NCI-H1694 treated with DMSO at 0.1 percent for 48 hours (cell line): ENCODE results near the gene PDE9A.
"Not testable (repeated sequence)": the region's sequence is repeated elsewhere in the genome, so short reads cannot be mapped to it uniquely, and the experiment has no call there.

ENCODE experiments used
- DNase-seq: peaks from one replicate; lab custom pipeline; 2025; lab: John Stamatoyannopoulos, UW

The PDE9A gene

GRCh38 chr21:42806509-42807140 lies 153.2 kb downstream of the PDE9A start:
- no peak for DNase-seq

DNA sequence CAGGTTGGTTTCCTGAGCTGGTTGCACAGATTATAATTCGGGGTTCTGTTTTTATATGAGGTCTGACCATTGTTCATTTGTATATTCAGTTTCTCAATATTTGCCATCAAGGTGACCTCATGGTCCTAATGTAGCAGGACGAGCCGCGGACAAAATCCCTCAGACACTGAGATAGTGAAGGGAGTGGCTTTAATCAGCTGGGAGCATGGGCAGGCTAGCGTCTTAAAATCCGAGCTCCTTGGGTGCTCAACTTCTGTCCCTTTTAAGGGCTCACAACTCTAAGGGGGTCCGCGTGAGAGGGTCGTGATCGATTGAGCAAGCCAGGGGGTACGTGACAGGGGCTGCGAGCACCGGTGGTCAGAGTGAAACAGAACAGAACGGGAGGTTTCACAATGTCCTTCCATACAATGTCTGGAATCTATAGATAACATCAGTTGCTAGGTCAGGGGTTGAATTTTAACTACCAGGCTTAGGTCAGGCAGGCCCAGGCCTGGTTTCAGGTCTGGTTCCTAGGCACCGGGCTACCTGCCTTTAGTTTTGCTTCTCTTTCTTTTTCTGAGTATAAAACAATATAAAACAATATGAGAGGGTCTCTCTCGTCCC lies 154.0 kb downstream of the PDE9A start:
- DNase-seq = not testable (repeated sequence)

GRCh38 chr21:42807938-42808613 lies 154.7 kb downstream of the PDE9A start:
- no peak for DNase-seq

GRCh38 chr21:42809171-42809570 lies 155.8 kb downstream of the PDE9A start:
- DNase-seq = no peak

- DNase-seq = no peak
These were observed 156.4 kb downstream of the PDE9A start for GRCh38 chr21:42809577-42810475.

GRCh38 chr21:42811960-42812359 lies 158.5 kb downstream of the PDE9A start:
- no peak for DNase-seq

GRCh38 chr21:42812528-42813241 lies 159.3 kb downstream of the PDE9A start:
- DNase-seq = not testable (repeated sequence)

DNA sequence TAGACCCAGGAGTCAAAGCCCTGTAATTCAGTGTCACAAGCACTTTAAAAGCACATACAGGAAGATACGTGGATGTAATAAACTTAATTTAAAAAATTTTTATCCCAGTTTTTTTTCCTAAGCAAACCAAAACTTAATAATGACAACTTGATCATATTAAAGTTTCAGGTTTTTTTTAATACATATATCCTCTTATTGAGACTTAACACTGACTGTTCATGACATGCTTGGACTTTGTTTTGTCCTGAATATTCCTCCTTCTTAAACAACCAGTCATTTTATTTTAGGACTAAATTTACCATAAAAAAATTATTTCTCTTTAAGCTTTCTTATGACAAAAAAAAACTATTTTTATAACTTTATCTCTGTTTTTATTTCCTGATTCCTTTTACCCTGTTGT lies 161.8 kb downstream of the PDE9A start:
- no peak for DNase-seq

GRCh38 chr21:42818328-42818749 lies 164.9 kb downstream of the PDE9A start:
- DNase-seq = peak; percentile 16

DNA sequence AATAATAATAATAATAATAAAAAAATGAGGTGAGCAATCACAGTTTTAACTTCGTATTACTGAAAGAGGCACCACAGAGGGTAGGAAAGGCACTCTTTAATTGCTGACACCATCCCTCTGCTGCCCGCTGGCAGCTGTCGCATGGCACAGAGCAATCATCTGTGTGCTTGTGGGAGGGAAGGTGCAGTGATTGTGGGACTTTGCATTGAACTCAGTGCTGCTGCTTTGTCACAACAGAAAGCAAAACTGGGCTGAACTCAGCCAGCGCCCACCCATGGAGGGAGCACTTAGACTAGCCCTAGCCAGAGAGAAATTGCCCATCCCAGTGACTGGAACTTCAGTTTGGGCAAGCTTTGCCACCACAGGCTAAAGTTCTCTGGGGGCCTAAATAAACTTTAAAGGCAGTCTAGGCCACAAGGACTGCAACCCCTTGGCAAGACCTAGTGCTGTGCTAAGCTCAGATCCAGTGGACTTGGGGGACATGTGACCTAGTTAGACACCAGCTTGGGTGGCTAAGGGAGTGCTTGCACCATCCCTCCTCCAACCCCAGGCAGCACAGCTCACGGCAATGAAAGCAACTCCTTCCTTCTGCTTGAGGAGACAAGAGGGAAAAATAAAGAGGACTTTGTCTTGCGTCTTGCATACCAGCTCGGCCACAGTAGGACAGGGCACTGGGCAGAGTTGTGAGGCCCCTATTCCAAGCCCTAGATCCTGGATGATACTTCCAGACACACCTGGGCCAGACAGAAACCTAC lies 166.6 kb downstream of the PDE9A start:
- no peak for DNase-seq

- no peak for DNase-seq
These were observed 167.4 kb downstream of the PDE9A start for GRCh38 chr21:42820616-42821465.
